Measurements from ENCODE around the gene LETM1.

The LETM1 gene

DNA sequence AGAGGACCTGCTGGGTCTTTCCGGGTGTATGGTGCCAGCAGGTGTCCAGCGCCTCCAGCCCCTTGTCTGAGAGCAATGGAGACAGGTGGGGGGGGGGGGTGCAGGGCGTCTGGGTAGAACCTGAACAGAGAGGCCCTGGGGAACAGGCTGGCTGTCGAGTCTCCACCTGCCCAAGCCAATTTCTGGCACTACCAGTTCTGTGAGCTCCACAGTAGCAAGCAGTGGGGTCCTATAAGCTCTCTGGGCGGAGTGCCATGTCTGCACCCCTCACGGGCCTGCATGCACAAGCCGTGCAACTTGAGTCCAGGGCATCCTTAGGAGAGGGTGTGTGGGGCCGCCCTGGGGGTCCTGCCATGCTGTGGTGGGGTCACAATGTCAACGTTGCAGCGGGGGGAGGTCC lies 72.9 kb downstream of the LETM1 start:
- no peak for FAIRE-seq

DNA sequence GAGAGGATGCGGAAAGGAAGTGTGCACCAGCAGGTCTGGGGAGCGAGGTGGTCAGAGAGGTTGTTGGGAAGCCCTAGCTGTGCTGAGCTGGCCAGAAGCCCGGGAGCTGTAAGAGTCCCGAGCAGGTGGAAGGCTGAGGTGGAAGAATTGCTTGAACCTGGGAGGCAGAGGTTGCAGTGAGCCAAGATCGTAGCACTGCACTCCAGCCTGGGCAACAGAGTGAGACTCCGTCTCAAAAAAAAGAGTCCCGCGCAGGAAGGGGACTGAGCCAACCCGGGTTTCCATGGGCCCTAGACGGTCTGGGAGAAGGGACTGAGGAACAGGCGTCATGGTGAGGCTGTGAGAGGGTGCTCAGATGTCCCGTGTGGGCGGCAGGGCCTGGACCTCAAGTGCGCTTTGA lies 75.5 kb downstream of the LETM1 start:
- FAIRE-seq = no peak
- DNase-seq (ENCODE audit: low spot score) = no peak

More for the DNA sequence above, 72.9 kb downstream of the LETM1 start:
- no peak for DNase-seq (ENCODE audit: low spot score)

GRCh38 chr4:1779588-1780382 lies 76.2 kb downstream of the LETM1 start:
- DNase-seq (ENCODE audit: low spot score) = no peak
- FAIRE-seq = no peak

DNA sequence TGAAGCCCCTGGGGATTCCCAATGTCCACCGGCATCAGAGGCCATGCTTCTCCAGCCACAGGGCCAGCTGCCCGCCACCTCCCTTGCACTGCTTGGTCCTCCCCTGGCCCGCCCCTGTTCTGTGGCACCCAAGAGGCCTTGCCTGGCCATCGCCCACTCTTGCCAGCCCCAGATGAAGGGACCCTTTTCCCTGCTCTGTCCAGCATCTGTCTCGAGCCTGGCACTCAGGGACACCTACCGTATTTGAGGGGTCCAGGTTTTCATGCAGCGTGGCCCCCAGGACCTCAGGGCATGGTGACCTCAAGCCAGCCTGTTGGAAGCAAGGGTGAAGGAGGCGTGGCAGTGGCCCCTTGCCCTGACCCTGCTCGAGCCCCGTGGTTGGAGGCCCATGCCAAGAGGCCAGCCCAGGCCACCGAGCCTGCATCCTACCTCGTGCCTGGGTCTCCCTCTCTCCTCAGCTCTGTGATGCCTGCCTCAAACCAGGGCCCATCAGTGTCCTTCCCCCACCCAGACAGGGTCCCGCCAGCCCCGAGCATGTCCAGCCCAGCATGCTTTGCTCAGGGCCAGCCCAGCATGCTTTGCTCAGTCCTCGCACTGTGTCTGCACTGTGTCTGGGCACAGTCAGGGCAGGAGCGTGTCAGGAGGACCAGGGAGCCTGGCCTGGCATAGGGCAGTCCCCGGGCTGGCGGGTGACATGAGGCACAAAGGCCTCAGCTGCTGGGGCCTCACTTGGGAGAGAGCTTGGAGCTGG lies 77.1 kb downstream of the LETM1 start:
- no peak for FAIRE-seq

DNA sequence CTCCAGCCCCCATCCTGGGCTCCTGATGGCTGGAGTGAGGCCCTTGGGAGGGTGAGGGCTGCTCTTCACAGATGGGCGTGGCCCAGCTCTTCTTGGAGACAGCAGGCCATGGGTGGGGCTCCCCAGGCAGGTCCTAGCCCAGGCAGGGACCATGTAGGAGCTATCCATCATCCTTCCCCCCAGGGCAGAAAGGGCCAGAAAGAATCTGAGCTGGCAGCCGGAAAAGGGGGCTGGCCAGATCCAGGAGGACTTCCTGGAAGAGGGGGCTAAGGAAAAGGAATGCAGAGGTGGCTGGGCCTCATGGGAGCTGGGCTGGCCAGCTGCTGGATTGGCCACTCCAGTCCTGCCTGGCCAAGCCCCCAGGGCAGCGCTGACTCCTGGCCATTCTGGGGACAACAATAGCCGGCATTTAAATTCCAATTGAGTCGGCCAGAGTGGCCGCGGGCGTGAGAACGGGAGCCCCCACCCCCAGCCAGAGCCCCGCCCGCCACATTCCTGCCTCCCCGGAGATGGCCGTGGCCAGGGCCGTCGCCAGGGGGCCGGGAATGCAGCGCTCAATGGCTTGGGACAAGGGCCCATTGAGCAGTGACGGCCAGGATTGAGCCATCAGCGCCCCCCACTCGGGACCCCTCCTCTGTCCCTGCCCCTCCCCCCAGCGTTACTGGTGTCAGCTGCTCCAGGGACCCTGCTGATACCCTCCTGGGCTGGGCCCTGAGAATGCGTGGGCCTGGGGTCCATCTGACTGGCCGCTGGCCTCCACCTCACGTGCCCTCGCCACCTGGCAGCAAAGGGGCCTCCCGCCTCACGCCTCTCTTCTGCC lies 77.9 kb downstream of the LETM1 start:
- DNase-seq (ENCODE audit: low spot score) (peak; percentile 43), FAIRE-seq (no peak)

More for the DNA sequence above, 77.1 kb downstream of the LETM1 start:
- DNase-seq (ENCODE audit: low spot score) = no peak

DNA sequence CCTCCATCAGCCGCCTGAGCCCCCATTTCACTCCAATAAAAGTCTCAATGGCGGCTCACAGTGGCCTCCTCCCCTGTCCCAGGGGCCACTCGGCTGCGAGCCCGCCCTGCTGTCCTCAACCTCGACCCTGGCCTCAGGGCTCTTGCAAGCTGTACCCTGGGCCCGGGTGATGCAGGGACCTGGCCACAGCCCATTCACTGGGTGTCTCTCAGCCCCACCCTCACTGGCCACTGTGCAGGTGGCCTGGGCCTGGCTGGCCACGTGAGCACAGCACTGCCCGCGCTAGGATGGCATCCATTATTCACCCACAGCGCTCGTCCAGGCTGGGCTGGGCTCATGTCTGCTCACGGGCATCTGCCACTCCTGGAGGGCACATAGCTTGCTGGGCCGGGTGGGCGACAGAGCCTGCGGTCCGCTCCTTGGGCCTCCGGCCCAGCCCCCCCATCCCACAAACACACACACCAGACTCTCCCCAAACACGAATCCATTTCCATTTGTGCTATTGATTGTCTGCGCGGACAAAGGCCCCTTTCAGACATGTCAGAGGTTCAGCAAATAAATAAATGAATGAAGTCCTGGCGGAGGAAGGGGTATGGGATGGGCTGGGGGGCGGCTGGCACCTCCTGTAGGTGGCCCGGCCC lies 79.3 kb downstream of the LETM1 start:
- no peak for FAIRE-seq

DNA sequence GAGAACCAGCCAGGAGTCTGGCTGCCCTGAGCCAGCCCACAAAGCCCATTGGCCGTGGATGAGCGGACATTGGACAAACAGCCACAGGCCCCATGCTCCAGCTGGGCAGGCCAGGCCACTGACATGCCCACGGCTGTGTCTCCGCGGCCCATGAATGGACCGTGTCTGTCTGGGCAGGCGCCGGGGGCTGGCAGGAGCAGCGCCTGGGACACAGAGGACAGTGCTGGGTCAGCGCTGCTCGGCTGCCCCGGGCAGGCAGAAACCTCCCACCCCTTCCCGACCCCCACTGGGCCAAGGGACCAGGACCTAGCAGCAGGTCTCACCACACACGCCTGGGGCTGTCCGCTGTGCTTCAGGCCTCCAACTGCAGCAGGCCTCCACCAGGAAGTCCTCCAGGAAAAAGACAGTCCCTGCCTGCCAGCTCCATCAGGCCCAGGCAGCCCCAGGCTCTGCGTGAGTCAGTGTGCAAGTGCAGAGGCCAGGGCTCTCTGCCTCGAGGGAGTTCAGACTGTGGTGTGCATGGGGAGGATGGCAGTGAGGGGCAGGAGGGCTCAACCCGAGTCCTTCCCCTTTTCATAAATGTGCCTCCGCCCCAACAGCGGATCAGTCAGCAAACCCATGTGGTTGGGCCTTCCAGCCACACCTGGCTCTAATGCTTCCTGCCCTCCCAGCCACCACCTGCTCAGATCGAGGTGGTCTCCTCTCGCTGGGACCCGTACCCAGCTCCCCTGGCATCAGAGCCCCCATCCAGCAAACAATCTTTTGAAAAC lies 80.0 kb downstream of the LETM1 start:
- FAIRE-seq (no peak), DNase-seq (ENCODE audit: low spot score) (no peak)

More for the DNA sequence above, 79.3 kb downstream of the LETM1 start:
- DNase-seq (ENCODE audit: low spot score) = no peak

GRCh38 chr4:1773754-1774153 lies 82.2 kb downstream of the LETM1 start:
- FAIRE-seq (no peak), DNase-seq (ENCODE audit: low spot score) (no peak)

DNA sequence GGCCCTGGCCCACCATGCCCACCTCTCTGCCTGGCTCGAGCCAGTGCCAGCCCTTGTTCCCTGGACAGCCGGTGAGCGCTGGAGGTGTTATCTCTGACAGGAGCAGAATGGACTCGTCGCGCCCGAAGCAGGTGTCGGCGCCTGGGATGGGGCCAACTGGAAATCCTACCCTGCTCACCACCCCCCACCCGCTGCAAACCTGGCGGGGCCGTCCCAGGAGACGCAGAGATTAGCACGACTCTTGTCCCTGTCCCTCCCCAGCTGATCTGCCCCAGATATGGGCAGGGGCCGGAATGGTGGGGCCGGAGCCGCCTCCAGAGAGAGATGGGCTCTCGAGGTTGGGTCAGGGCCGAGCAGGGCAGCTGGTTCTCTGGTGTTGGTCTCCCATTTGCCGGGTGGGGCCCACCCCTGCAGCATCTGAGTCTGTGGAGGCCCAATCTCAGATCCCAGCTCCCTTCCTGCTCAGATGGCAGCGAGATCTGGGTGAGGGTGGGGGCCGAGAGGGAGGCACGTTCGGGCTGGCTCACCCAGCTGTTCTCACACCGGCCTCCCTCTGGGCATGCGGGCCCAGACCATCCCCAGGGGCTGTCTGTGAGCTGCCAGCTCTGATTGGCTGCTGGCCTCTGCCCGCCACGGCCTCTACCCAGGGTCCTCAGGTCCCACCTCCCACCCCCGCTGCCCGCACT lies 83.0 kb downstream of the LETM1 start:
- FAIRE-seq (no peak), DNase-seq (ENCODE audit: low spot score) (no peak)

GRCh38 chr4:1771555-1772305 lies 84.2 kb downstream of the LETM1 start:
- FAIRE-seq = no peak
- DNase-seq (ENCODE audit: low spot score) = no peak

- FAIRE-seq = no peak
- no peak for DNase-seq (ENCODE audit: low spot score)
Measured at GRCh38 chr4:1770791-1771231, 85.1 kb downstream of the LETM1 start.

GRCh38 chr4:1770245-1770644 lies 85.7 kb downstream of the LETM1 start:
- no peak for DNase-seq (ENCODE audit: low spot score)
- FAIRE-seq = no peak

DNA sequence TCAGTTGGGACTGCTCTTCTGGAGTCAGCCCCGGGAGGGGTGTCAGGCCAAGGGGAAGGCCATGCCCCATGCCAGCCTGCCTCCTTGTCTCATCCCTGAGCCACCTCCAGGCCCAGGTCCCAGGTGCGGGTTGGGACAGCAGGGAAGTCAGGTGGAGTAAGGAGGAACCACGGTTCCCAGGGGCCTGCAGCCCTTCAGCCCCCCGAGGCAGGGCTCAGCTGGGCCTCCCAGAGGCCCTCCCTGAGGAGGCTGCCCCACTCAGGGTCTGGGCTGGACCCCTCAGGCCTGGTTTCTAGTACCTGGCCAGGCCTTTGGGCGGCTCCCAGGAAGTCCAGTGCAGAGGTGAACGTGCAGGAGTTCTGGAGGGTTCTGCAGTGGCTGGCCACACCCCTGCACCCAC lies 86.3 kb downstream of the LETM1 start:
- no peak for DNase-seq (ENCODE audit: low spot score)
- no peak for FAIRE-seq

DNA sequence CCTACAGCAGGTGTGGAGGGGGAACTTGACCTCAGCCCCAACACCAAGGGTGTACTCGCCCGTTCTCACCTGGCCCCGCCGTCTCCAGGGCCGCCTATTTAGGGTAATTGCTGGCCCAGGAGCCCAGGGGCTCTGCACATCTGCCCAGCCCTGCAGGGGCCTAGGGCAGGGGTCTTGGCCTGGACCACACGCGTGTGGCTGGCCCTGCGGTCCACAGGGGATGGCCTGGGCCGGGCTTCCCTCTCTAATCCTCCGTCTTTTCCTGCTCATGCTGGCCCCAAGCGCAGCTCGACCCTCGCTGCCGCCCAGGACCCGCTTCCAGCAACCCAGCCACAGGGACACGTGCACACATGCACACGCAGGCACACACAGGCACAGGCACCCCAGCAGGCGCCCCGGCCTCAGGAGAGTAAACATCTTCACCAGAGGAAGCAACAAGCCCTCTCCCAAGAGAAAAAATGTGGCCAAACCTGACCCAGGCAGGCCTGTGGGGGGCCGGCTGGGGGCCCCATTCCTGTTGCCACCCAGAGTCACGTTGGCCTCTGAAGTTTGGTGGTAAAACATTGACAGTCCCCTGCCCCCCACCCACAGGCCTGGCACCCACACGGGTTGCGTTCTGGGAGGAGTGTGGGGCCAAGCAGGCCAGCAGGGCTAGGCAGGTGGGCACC lies 87.5 kb downstream of the LETM1 start:
- FAIRE-seq (no peak), DNase-seq (ENCODE audit: low spot score) (no peak)

- DNase-seq (ENCODE audit: low spot score) (peak; percentile 79), FAIRE-seq (no peak)
Measured at GRCh38 chr4:1767770-1768366, 88.1 kb downstream of the LETM1 start.

DNA sequence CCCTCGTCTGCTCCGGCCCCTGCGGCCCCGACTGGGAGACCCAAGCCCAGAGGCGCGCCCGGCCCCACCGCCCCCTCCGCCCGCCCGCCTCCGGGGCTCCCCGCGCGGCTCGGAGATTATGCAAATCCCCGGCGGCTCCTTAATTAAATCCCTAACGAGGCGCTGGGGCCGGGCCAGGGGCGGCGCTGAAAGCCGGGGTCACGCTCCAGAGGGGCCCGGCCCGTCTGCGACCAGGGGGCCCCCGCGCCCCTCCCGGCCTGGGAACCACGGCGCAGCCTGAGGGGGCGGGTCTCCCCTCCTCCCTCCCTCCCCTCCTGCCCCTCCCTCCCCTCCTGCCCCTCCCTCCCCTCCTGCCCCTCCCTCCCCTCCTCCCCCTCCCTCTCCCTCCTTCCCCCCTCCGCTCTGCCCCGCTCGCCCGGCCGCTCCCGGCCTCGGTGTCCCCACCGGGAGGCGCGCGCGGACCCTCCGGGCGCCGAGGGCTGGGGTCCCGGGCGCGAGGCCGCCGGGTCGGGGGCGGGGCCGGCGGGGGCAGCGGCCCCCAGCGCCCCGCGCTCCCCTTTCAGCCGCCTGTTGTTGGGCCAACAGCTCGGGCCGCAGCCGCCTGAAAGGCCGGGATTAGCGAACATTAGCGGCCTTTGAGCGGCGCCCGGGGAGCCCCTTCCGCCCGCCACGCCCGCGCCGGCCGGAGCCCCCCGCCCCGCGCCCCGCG lies 88.7 kb downstream of the LETM1 start:
- DNase-seq (ENCODE audit: low spot score) (peak; percentile 36), FAIRE-seq (peak; percentile 67)

All from urothelium cell line (cell line).